Activated CD8-positive, alpha-beta memory T cell treated with anti-CD3 and anti-CD28 coated beads for 36 hours (primary cell): ENCODE results near the gene SHMT1. TPM values are rescaled to one million over a fixed set of nuclear protein-coding genes. Genes with fewer than 3 reads are reported as not detected.
"Not testable (repeated sequence)": the region's sequence is repeated elsewhere in the genome, so short reads cannot be mapped to it uniquely, and the experiment has no call there.

ENCODE experiments used
- CTCF ChIA-PET: fragments of 350-600 bp; sonication (Branson Sonifier 250); formaldehyde crosslinking; loops from one replicate; lab custom pipeline; 2021; ENCODE audit warnings: antibody characterized with exemption; lab: Charles Lee
- POLR2A ChIA-PET: fragments of 350-600 bp; sonication (Branson Sonifier 250); formaldehyde crosslinking; loops from one replicate; lab custom pipeline; 2021; ENCODE audit warnings: antibody characterized with exemption; lab: Charles Lee
- total RNA-seq, 2 experiments: library from RNA; stranded (reverse); gene quantifications; one replicate each; pipeline ENCODE4 v1.2.3, GENCODE V29; 2021

The SHMT1 gene
- 10 to 100 TPM; 49.6 to 50.4 TPM for total RNA-seq

DNA sequence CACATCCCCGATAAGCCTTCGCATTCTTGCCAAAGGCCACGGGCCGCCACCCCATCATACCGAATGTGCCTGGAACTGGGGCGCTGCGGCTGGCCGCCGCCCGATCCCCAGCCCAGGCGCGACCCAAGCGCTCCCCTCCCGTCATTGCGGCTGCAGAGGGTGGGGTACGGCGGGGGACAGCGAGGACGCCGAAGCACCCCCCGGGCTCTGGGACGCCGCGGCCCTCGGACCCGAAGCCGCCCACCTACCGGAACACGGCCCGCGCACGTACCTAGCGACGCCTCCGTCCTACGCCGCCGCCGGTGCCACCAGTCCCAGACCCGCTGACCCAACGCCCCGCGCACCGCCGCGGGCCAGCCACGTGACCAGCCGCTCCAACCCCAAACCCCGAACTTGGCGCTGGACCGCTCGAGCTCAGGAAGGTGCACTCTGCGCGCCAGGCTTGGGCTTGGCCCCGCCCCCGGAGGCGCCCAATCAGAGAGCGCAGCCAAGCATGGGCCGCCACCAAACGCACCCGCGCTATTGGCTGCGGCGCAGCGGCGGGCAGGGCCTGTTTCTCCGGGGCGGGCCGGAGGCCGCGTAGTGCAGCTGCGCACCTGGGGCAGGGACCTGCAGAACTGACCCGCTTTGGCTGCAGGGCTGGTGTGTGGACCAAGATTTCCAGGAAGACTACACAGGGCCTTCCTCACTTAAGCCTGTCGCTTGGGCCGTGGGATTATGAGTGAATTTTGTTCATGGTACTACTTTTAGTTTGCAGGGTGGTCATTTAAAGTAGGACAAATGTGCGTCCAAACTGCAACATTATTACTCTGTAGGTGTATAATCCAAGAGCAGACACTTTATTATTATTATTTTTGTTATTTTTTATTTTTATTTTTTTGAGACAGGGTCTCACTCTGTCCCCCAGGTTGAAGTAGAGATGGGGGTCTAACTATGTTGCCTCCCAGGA, at the start of gene SHMT1:
Gene SHMT1, minus strand, starts transcription at position 450 of the 949 bp plus-strand sequence. CDS start 7,569 bp downstream, outside the sequence.
- ChIA-PET POLR2A (no interaction called here), CTCF (interaction anchor here (1.1 kb wide), 1 partner anchor 115 kb away, joined by 3 read pairs; no protein-coding TSS in a partner anchor)

DNA sequence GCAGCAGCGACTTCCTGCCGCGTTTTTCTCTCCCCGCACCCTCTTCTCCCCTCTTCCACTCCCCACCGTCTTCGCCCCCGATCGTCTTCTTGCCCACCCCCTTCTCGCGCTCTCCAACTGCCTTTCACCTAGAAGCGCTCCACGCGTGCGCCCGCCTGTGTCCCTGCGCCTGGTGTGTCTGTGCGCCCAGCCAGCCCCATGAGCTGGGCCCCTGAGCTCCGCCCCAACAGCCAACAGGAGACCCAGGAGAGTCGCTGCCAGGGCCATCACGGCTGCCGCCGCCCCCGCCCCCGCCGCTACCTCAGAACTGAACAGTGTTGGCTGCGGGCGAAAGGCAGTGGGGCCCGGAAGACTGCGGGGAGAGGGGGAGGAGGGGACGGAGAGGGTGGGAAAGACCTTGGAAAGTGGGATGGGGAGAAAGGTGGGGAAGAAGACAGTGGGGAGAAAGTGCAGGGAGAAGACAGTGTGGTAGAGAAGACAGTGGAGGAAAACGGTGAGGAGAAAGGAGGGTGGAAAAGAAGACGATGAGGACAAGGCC, 48.7 kb upstream of the SHMT1 start:
- POLR2A ChIA-PET, CTCF ChIA-PET: not testable (repeated sequence)

DNA sequence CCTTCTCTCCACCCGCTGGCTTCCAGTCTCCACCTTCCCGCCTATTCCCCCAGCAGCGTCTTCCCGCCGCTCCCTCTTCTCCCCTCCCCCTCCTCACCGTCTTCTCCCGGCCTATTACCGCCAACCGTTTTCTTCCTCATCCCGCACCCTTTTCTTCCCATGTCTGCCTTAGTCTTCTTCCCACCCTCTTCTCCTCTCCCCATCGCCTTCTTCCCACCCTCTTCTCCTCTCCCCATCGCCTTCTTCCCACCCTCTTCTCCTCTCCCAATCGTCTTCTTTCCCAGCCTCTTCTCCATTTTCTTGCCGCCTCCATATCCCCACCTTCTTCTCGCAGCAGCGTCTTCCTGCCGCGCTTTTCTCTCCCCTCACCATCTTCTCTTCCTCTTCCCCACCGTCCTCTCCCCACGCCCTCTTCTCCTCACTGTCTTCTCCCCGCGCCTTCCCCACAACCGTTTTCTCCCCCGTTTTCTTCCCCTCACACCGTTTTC, 48.1 kb upstream of the SHMT1 start:
- CTCF ChIA-PET, POLR2A ChIA-PET: not testable (repeated sequence)

DNA sequence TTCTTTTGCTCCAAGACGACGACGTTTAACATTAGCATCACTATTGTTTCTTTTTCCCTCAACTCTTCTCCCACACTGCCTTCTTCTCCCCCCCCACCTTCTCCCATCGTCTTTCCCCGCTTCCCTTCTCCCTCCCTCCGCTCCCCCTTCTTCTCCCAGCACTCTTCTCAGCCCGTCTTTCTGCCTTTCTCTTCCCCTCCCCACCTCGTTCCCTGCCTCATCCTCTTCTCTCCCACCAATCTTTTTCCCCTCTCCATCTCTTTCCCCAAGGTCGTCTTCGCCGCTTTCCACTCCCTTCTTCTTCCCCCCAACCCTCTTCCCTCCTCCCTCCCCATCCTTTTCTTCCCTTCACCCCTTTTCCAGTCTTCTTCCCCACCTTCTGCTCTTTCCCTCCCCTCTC, 47.4 kb upstream of the SHMT1 start:
- POLR2A ChIA-PET, result not testable (repeated sequence)

GRCh38 chr17:18409321-18409720, 46.0 kb upstream of the SHMT1 start:
- CTCF ChIA-PET, result not testable (repeated sequence)

More for the DNA sequence above, 47.4 kb upstream of the SHMT1 start:
- CTCF ChIA-PET, result not testable (repeated sequence)

DNA sequence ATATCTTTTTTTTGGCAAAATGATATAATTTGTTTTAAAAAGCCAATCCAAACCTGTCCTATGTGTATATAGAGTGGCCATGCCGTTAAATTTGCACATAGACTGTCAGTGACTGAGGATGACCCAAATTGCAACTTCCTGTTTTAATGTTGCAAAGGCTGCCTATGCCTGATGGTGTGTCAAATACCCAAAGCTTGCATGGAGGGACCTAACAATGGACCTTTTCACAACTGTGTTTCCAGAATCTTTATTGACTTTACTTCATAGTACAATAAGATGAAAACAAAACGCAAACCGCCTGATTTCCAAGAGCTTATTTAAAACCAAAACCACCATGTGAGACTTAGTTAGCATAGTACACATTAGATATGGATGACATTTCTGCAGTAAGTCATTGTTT, 45.6 kb upstream of the SHMT1 start:
- POLR2A ChIA-PET, CTCF ChIA-PET: not testable (repeated sequence)

More at GRCh38 chr17:18409321-18409720, 46.0 kb upstream of the SHMT1 start:
- POLR2A ChIA-PET, result not testable (repeated sequence)

- POLR2A ChIA-PET, CTCF ChIA-PET: not testable (repeated sequence)
Observed at GRCh38 chr17:18403604-18404003, 40.3 kb upstream of the SHMT1 start.

DNA sequence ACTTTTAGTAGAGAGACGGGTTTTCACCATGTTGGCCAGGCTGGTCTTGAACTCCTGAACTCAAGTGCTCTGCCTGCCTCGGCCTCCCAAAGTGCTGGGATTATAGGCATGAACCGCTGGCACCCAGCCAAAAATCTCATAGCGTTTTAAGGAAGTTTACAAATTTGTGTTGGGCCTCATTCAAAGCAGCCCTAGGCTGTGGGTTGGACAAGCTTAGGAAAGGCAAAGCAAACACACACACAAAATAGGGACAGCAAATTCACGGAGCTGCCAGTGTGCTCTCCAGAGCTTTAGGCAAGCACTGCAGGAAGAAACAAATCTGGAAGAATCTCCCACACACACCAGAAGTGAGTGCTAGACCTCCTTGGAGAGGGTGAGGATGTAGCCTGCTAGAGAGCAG, 39.8 kb upstream of the SHMT1 start:
- POLR2A ChIA-PET, result not testable (repeated sequence)

GRCh38 chr17:18401872-18402590, 38.7 kb upstream of the SHMT1 start:
- CTCF ChIA-PET, POLR2A ChIA-PET: not testable (repeated sequence)

More for the DNA sequence above, 39.8 kb upstream of the SHMT1 start:
- CTCF ChIA-PET, result not testable (repeated sequence)

DNA sequence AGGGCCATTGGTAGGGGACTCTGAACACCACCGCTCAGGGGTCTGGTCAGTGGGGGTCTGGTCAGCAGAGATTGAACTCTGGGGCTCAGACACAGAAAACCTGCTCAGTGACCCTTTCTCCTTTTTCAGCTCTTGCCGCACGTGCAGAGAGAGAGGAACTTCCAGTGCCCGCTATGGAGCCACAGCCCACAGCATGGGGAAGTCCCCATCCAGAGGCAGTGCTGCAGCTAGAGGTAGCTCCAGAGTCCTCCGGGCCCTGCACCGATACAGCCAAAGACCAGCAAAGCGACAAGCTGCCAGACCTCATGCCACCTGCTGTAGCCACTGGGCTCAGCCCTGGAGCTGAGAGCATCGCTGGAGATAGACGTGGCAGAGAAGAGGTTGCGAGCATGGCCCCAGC, 25.4 kb upstream of the SHMT1 start:
- POLR2A ChIA-PET, CTCF ChIA-PET: not testable (repeated sequence)

DNA sequence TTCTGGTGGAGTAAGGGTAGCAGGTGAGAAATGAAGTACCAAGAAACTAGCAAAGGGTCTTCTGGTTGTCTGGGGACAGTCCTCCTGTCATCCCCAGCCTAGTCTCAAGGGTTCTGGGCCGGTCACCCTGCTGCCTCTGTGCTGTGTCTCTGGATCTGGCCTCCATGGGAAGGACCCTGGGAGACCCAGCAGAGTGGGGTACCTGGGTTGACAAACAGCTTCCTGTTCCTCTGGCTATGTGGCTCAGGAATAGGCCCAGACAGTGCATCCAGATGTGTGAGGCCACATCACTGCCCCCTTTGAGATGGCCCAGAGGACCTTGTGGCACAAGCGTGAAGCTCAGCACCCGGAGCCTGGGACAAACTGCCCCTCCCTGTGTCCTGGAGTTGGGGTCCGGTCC, 24.9 kb upstream of the SHMT1 start:
- CTCF ChIA-PET, POLR2A ChIA-PET: not testable (repeated sequence)

DNA sequence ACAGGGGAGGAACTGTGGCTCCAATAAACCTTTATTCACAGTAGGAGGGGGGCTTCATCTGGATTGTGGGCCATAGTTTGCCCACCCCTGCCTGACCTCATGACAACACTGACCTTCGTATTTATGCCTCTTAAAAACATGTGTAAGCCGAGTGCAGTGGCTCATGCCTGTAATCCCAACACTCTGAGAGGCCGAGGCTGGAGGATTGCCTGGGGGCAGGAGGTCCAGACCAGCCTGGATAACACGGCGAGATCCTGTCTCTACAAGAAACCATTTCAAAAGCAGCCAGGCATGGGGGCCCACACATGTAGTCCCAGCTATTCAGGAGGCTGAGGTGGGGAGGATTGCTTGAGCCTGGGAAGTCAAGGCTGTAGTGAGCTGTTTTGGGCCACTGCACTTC, 24.2 kb upstream of the SHMT1 start:
- CTCF ChIA-PET, POLR2A ChIA-PET: not testable (repeated sequence)

DNA sequence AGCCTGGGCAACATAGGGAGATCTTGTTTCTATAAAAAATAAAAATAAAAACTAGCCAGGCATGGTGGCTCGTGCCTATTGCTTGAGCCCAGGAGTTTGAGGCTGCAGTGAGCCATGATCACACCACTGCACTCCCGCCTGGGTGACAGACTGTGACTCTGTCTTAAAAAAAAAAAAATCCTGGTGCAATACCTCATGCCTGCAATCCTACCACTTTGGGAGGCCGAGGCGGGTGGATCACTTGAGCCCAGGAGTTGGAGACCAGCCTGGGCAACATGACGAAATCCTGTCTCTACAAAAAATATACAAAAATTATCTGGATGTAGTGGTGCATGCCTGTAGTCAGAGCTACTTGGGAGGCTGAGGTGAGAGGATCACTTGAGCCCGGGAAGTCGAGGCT, 20.9 kb upstream of the SHMT1 start:
- POLR2A ChIA-PET, CTCF ChIA-PET: not testable (repeated sequence)

DNA sequence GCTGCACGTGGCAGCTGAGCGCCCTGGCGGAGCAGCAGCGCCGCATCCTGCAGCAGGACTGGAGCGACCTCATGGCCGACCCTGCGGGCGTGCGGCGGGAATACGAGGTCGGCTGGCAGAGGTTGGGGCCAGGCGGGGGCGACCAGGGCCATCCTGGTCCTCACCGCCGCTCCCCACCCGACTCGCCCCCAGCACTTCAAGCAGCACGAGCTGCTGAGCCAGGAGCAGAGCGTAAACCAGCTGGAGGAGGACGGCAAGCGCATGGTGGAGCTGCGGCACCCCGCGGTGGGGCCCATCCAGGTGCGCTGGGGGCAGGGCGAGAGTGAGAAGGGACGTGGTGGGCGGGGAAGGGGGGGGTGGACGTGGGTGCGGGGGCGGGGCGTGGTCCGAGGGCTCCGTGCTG, 19.7 kb upstream of the SHMT1 start:
- CTCF ChIA-PET, POLR2A ChIA-PET: not testable (repeated sequence)

DNA sequence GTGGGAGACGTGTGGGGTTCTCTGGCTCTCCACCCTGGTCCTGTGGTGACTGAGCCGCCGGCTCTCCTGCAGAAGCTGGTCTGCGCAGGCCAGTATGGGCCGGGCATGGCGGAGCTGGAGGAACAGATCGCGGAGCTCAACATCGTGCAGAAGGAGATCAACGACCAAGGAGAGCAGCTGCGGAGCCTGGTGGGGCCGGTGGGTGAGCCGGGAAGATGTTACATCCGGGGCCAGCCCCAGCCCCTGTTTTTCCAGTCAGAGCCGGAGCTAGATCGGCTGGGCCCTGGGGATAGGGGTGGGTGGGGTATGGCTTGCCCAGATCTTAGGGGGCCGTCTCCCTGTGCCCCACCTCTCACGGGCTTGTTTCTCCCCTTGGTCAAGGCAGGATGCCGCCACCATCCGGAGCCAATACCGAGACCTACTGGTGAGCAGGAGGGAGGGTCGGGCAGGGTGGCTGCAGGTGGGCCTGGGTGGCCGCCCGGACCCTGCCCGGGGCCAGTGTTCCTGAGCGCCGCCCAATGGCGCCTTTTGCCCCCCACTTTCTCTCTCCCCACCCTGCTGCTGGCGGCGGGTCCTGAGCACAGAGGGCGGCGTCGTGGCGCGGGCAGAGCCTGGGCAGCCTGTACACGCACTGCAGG, 19.2 kb upstream of the SHMT1 start:
- ChIA-PET CTCF (no interaction called here), POLR2A (no interaction called here)

GRCh38 chr17:18381953-18382245, 18.5 kb upstream of the SHMT1 start:
- CTCF ChIA-PET, result no interaction called here
- POLR2A ChIA-PET, result no interaction called here

DNA sequence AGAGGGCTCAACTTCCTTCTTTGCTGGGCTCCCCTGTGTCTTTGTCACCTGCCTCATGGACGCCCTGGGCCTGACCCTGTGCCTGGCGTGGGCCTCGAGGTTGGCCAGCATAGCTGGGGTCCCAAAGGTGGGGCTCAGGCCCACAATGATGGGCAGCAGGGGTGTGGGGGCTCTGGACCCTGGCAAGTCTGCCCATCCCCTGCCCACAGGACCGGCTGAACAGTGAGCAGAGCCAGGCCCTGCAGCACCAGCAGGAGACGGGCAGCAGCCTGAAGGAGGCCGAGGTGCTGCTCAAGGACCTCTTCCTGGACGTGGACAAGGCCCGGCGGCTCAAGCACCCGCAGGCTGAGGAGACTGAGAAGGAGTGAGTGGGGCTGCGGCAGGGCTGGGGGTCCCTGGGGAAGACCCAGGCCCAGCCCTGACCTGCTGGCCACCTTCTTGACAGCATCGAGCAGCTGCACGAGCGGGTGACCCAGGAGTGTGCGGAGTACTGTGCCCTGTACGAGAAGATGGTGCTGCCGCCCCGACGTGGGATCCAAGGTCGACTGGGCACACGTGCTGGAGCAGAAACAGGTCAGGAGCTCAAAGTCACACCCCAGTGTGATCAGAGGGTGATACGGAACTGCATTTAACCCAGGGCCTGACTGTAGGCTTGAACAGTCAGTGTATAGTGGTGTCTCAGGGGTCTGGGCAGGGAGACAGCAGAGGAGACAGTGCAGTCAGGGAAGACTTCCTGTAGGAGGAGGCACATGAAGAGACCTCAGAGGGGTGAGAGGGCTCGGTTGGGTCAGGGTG, 18.0 kb upstream of the SHMT1 start:
- CTCF ChIA-PET, result no interaction called here
- POLR2A ChIA-PET, result no interaction called here

DNA sequence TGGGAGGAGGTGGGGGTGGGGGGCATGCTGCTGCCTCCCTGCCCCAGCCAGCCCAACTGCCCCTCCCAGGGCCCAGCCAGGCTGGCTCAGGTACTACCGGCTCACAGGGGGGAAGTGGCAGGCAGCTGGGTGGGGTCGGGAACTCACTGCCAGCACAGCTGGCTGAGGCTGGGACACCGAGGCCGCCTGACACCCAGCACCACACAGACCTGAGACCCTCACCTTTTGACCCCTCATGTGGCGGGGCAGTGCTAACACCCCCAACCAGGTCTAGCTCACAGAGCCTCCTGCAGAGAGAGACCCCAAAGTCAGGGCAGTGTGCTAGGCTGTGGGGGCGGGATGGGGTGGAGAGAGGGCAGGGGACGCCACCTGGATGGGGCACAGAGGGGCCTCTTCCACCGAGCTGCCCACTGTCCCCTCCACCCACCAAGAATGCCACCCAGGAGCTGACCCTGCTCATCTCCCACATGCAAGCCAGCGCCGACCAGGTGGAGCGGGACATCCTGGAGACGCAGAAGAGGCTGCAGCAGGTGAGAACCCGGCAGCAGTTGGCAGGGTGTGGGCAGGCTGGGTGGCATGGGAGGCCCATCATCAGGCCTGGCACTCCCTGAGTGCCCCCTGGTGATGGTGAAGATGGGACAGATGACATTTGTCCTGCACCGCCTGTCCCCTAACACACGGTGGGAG, 17.3 kb upstream of the SHMT1 start:
- ChIA-PET POLR2A (no interaction called here), CTCF (no interaction called here)
